ENCODE measurements around the gene HS6ST1.
A peak's percentile ranks its signal among the peaks of the same experiment; 100 is the strongest.

HS6ST1 gene, protein sequence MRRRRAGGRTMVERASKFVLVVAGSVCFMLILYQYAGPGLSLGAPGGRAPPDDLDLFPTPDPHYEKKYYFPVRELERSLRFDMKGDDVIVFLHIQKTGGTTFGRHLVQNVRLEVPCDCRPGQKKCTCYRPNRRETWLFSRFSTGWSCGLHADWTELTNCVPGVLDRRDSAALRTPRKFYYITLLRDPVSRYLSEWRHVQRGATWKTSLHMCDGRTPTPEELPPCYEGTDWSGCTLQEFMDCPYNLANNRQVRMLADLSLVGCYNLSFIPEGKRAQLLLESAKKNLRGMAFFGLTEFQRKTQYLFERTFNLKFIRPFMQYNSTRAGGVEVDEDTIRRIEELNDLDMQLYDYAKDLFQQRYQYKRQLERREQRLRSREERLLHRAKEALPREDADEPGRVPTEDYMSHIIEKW

DNA sequence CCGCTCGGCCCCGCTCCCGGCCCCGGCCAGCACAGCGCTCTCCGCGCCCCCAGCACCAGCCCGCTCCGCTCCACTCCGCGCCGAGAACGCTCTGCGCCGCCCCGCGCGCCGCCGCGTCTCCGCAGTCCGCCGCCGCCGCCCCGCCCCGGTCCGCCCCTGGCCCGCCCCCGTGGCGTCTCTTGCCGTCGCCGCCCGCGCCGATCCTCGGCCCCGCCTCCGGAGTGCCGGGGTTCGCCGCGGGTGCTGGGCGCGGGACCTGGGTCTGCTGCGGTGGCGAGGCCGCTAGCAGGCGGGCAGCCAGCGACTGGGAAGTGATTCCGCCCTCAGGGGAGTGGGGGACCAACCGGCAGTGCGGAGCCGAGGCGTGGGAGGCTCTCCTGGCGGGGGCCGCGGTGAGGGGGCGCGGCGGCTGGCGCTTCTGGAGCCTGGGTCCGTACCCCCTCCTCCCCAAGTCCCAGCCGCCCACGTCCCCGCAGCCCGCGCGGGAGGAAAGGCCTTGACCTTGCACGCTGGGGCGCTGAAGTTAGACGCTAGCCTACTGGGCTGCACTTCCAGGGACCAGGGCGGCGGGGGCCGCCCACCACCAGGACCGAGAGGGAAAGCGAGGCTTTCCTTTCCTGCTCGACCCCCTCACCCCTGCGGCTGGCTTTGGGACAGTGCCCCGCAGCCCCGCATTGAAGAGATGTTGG, at the start of gene HS6ST1:
Gene HS6ST1 (minus strand): TSS at position 93 of the 689 bp plus-strand sequence. CDS start 305 bp downstream, outside the sequence.
- peaks cover 2% of the 10 kb centered on the region for H3K27me3 Mint-ChIP-seq
- H3K4me1 Mint-ChIP-seq, result peaks cover 28% of the 10 kb centered on the region
- peaks cover 8% of the 10 kb centered on the region for H3K36me3 Mint-ChIP-seq
- ATAC-seq (ENCODE audit: low read depth) (peak; percentile 70), DNase-seq (ENCODE audit: low spot score in 2 of 2) (peak; percentile 88 to 96)
- H3K9me3 Mint-ChIP-seq, result no peaks in the 10 kb centered on the region
- H3K4me3 Mint-ChIP-seq, result peak within 1 kb of the TSS; percentile 97
- H3K27ac Mint-ChIP-seq, result peak within 1 kb of the TSS; percentile 86

GRCh38 chr2:128367601-128368359, 49.1 kb upstream of the HS6ST1 start:
- Mint-ChIP-seq H3K4me1 (no peaks in the 10 kb centered on the region), H3K27ac (no peak overlapping the region), H3K27me3 (peaks cover 2% of the 10 kb centered on the region), H3K4me3 (no peak overlapping the region), H3K36me3 (no peaks in the 10 kb centered on the region), H3K9me3 (no peaks in the 10 kb centered on the region)
- DNase-seq (ENCODE audit: low spot score in 2 of 2), result no peak
- ATAC-seq (ENCODE audit: low read depth), result no peak

DNA sequence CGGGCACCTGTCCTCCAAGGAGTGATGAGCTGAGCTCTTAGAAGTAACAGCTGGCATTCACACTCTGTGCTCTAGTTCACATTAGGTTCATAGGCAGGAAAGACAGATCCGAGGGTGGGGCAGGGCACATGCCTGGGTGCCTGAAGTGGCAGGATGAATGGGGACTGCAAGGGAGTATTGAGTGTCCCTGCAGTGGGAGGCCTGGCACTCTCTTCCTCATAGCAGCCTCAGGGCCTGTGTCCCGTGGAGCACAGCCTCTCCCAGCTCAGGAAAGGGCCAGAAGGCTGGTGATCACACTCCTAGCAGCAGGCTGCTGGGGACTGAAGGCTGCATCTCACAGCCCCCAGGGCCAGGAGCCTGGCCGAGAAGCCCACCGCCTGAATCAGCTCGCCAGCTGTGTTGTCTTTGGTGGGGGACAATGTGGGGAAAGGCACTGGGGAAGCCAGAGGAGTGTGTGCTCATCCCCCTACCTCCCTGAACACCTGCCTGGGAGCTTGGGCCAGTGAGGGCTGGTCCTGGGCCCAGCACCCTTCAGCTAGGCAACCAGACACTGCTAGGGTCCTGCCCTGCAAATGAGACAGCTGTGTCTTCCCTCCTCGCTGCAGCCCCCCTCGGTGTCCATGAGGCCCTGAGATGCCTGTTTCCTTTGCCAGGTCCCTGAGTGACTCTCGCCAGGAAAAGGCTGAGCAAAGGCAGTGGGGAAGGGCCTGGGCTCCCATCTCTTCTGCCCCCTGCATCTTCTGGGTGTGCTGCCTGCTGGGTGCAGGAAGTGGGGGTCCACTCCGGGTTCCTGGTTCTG, 48.2 kb upstream of the HS6ST1 start:
- no peaks in the 10 kb centered on the region for H3K4me1 Mint-ChIP-seq
- H3K36me3 Mint-ChIP-seq, result no peaks in the 10 kb centered on the region
- DNase-seq (ENCODE audit: low spot score in 2 of 2) (no peak), ATAC-seq (ENCODE audit: low read depth) (no peak)
- H3K27ac Mint-ChIP-seq, result no peak overlapping the region
- peaks cover 4% of the 10 kb centered on the region for H3K27me3 Mint-ChIP-seq
- H3K4me3 Mint-ChIP-seq, result no peak overlapping the region
- H3K9me3 Mint-ChIP-seq, result no peaks in the 10 kb centered on the region

DNA sequence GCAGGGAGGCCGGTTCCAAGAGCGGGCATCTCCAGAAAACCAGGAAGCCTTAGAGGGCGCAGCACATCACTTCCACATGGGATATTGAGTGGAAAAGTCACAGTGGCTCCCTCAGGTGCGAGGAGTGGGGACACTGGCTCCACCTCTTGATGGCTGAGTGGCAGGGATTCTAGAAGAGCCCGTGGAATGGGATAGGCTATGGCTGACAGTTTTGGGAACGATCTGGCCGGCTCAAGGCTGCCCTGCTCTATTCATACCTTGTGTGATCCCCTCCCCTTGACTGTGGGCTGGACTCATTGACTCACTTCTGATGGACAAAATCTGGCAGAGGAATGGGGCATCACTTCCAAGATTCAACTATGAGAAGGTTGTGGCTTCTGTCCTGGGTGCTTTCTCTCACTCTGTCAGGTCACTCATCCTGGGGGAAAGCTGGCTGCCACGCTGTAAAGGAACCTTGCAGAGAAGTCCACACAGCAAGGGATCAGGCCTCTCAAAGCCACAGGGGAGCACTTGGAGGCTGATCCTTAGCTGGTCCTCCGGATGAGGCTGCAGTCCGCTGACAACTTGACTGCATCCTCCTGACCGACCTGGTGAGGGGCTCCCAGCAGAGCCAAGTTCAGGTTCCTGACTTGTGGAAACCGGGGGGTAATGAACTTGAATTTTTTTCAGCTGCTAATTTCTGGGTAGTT, 46.7 kb upstream of the HS6ST1 start:
- Mint-ChIP-seq H3K36me3 (no peaks in the 10 kb centered on the region), H3K4me1 (no peaks in the 10 kb centered on the region), H3K4me3 (no peak overlapping the region), H3K27ac (no peak overlapping the region), H3K27me3 (peaks cover 5% of the 10 kb centered on the region), H3K9me3 (no peaks in the 10 kb centered on the region)
- DNase-seq (ENCODE audit: low spot score in 2 of 2), result no peak
- no peak for ATAC-seq (ENCODE audit: low read depth)

- H3K36me3 Mint-ChIP-seq, result no peaks in the 10 kb centered on the region
- H3K27ac Mint-ChIP-seq, result no peak overlapping the region
- ATAC-seq (ENCODE audit: low read depth) (no peak), DNase-seq (ENCODE audit: low spot score in 2 of 2) (no peak)
- no peaks in the 10 kb centered on the region for H3K9me3 Mint-ChIP-seq
- no peak overlapping the region for H3K4me3 Mint-ChIP-seq
- H3K4me1 Mint-ChIP-seq, result no peaks in the 10 kb centered on the region
- peaks cover 5% of the 10 kb centered on the region for H3K27me3 Mint-ChIP-seq
Observed at GRCh38 chr2:128364441-128364911, 45.8 kb upstream of the HS6ST1 start.

GRCh38 chr2:128363934-128364361, 45.3 kb upstream of the HS6ST1 start:
- no peak for DNase-seq (ENCODE audit: low spot score in 2 of 2)
- Mint-ChIP-seq H3K9me3 (no peaks in the 10 kb centered on the region), H3K36me3 (no peaks in the 10 kb centered on the region), H3K27ac (no peak overlapping the region), H3K27me3 (peaks cover 5% of the 10 kb centered on the region), H3K4me1 (no peaks in the 10 kb centered on the region), H3K4me3 (no peak overlapping the region)
- no peak for ATAC-seq (ENCODE audit: low read depth)

GRCh38 chr2:128362889-128363228, 44.2 kb upstream of the HS6ST1 start:
- Mint-ChIP-seq H3K4me3 (no peak overlapping the region), H3K36me3 (no peaks in the 10 kb centered on the region), H3K27me3 (peaks cover 5% of the 10 kb centered on the region), H3K9me3 (no peaks in the 10 kb centered on the region), H3K4me1 (no peaks in the 10 kb centered on the region), H3K27ac (no peak overlapping the region)
- DNase-seq (ENCODE audit: low spot score in 2 of 2), result no peak
- ATAC-seq (ENCODE audit: low read depth), result no peak

- DNase-seq (ENCODE audit: low spot score in 2 of 2) (no peak), ATAC-seq (ENCODE audit: low read depth) (no peak)
- Mint-ChIP-seq H3K27me3 (peaks cover 5% of the 10 kb centered on the region), H3K36me3 (no peaks in the 10 kb centered on the region), H3K4me3 (no peak overlapping the region), H3K4me1 (no peaks in the 10 kb centered on the region), H3K9me3 (no peaks in the 10 kb centered on the region), H3K27ac (no peak overlapping the region)
Observed at GRCh38 chr2:128362176-128362888, 43.7 kb upstream of the HS6ST1 start.

DNA sequence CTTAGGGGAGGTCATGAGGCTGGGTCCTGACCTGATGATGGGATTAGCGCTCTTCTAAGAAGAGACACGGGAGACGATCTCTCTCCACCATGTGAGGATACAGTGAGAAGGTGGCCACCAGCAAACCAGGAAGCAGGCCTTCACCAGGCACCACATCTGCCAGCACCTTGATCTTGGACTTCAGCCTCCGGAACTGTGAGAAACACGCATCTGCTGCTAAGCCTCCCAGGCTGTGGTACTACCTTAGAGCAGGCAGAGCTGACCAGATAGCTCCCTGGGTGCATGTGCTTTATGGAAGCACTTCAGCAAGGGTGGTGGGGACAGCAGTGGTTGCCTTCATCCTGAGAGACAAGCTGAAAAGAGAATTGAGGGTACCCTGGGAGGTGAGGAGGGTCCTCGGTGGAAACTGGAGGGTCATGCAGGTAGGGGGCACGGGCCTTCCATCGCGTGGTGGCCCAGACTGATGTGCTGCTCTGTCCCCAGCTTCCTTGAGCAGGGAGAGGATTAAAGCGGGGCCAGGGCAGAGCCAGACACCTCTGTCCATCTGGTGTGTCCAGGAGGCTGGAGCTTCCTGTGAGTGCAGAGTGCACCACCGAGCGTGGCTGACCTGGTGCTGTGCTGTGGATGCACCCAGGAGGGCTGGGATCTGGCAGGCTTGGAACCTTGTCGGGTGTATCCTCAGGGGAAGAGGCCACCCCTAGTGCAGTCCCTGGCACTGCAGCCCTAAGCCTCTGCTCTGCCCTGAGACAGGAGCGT, 42.9 kb upstream of the HS6ST1 start:
- H3K27ac Mint-ChIP-seq, result no peak overlapping the region
- no peaks in the 10 kb centered on the region for H3K36me3 Mint-ChIP-seq
- peaks cover 5% of the 10 kb centered on the region for H3K27me3 Mint-ChIP-seq
- no peaks in the 10 kb centered on the region for H3K9me3 Mint-ChIP-seq
- ATAC-seq (ENCODE audit: low read depth), result no peak
- DNase-seq (ENCODE audit: low spot score in 2 of 2), result no peak
- no peak overlapping the region for H3K4me3 Mint-ChIP-seq
- H3K4me1 Mint-ChIP-seq, result no peaks in the 10 kb centered on the region

DNA sequence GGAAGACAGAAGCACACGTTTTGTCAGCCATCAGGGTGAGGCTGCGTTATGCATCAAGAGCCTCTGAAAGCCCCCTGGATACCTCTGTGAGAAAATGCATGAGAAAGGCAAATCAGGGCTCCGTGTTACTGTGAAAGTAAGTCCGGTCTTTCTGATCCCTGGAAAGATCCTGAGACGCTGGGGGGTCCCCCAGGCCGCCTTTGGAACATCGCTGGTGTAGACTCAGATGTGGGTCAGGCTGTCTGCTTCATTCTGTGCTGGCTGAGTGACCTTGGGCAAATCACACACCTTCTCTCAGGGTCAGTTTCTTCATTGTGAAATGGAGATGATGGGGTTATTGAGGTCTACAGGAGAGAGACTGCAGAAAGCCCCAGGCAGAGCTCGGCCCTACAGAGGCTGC, 42.0 kb upstream of the HS6ST1 start:
- no peak overlapping the region for H3K4me3 Mint-ChIP-seq
- H3K27me3 Mint-ChIP-seq, result peaks cover 5% of the 10 kb centered on the region
- DNase-seq (ENCODE audit: low spot score in 2 of 2) (no peak), ATAC-seq (ENCODE audit: low read depth) (no peak)
- H3K9me3 Mint-ChIP-seq, result no peaks in the 10 kb centered on the region
- no peak overlapping the region for H3K27ac Mint-ChIP-seq
- H3K4me1 Mint-ChIP-seq, result no peaks in the 10 kb centered on the region
- no peaks in the 10 kb centered on the region for H3K36me3 Mint-ChIP-seq

GRCh38 chr2:128359841-128360240, 41.2 kb upstream of the HS6ST1 start:
- Mint-ChIP-seq H3K27ac (no peak overlapping the region), H3K4me3 (no peak overlapping the region), H3K36me3 (no peaks in the 10 kb centered on the region), H3K4me1 (no peaks in the 10 kb centered on the region), H3K27me3 (peaks cover 3% of the 10 kb centered on the region), H3K9me3 (no peaks in the 10 kb centered on the region)
- DNase-seq (ENCODE audit: low spot score in 2 of 2), result no peak
- no peak for ATAC-seq (ENCODE audit: low read depth)

All from memory B cell (primary cell).